Limb (tissue), 2 donors: ENCODE measurements around the gene GTPBP10.

ENCODE experiments used
- DNase-seq, 2 donors: peaks; one replicate each; pipeline ENCODE4 v3.0.0-alpha.2; 2016; ENCODE audit errors: extremely low spot score in 2 of 2

Gene GTPBP10

GRCh38 chr7:90351987-90352386 is 5.5 kb downstream of the GTPBP10 start:
- no peak for DNase-seq

GRCh38 chr7:90383422-90383821 is 36.9 kb downstream of the GTPBP10 start:
- no peak for DNase-seq

GRCh38 chr7:90383861-90384260 is 37.3 kb downstream of the GTPBP10 start:
- no peak for DNase-seq

- no peak for DNase-seq
Measured at GRCh38 chr7:90384433-90384832, 37.9 kb downstream of the GTPBP10 start.

GRCh38 chr7:90387470-90388240 is 41.1 kb downstream of the GTPBP10 start:
- no peak for DNase-seq

- no peak for DNase-seq
Measured at GRCh38 chr7:90390926-90391325, 44.4 kb downstream of the GTPBP10 start.

GRCh38 chr7:90391488-90391887 is 45.0 kb downstream of the GTPBP10 start:
- DNase-seq: no peak

GRCh38 chr7:90396420-90396819 is 49.9 kb downstream of the GTPBP10 start:
- DNase-seq: no peak

- no peak for DNase-seq
Measured at GRCh38 chr7:90401989-90402388, 55.5 kb downstream of the GTPBP10 start.

- DNase-seq: no peak
Measured at GRCh38 chr7:90402785-90403173, 56.3 kb downstream of the GTPBP10 start.

- peak; percentile 90 for DNase-seq
Measured at GRCh38 chr7:90403174-90404113, 56.9 kb downstream of the GTPBP10 start, which contains the start of gene CLDN12. CLDN12 (plus strand) TSS chr7:90403461; CDS start chr7:90412677, 9,216 bp downstream.

GRCh38 chr7:90404777-90405176 is 58.3 kb downstream of the GTPBP10 start:
- DNase-seq: no peak

GRCh38 chr7:90407484-90407821 is 60.9 kb downstream of the GTPBP10 start:
- DNase-seq: no peak

- no peak for DNase-seq
Measured at GRCh38 chr7:90408142-90408541, 61.6 kb downstream of the GTPBP10 start.

GRCh38 chr7:90409667-90410066 is 63.2 kb downstream of the GTPBP10 start:
- no peak for DNase-seq

- DNase-seq: no peak
Measured at GRCh38 chr7:90411510-90411909, 65.0 kb downstream of the GTPBP10 start.

- no peak for DNase-seq
Measured at GRCh38 chr7:90412458-90413184, 66.1 kb downstream of the GTPBP10 start.

- no peak for DNase-seq
Measured at GRCh38 chr7:90413185-90413528, 66.6 kb downstream of the GTPBP10 start.

- DNase-seq: no peak
Measured at GRCh38 chr7:90421651-90422050, 75.1 kb downstream of the GTPBP10 start.

- DNase-seq: no peak
Measured at GRCh38 chr7:90424720-90425119, 78.2 kb downstream of the GTPBP10 start.

GRCh38 chr7:90425376-90425775 is 78.9 kb downstream of the GTPBP10 start:
- DNase-seq: no peak
